Measurements from ENCODE around the gene PBLD.
"Not testable (repeated sequence)": the region's sequence is repeated elsewhere in the genome, so short reads cannot be mapped to it uniquely, and the experiment has no call there.

PBLD gene

DNA sequence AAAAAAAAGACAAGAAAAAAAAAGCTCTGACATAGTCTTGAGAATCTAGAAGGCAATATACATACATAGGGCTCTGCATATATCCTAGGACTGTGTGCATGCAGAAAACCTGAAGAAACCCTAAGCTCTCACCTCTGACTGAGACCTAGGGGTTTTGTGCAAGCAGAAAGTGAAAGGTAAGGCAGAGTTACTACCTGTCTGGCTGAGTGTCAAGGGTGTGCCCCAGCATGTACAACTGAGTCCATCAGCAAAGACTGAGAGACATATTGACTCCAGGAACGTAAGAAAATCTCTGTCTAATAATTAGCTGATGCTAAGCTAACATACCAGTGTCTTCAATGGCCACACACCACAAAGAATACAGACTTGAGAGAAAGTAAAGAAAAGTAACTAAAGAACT, 17.1 kb downstream of the PBLD start:
- TF ChIP-seq, protein P1, sequence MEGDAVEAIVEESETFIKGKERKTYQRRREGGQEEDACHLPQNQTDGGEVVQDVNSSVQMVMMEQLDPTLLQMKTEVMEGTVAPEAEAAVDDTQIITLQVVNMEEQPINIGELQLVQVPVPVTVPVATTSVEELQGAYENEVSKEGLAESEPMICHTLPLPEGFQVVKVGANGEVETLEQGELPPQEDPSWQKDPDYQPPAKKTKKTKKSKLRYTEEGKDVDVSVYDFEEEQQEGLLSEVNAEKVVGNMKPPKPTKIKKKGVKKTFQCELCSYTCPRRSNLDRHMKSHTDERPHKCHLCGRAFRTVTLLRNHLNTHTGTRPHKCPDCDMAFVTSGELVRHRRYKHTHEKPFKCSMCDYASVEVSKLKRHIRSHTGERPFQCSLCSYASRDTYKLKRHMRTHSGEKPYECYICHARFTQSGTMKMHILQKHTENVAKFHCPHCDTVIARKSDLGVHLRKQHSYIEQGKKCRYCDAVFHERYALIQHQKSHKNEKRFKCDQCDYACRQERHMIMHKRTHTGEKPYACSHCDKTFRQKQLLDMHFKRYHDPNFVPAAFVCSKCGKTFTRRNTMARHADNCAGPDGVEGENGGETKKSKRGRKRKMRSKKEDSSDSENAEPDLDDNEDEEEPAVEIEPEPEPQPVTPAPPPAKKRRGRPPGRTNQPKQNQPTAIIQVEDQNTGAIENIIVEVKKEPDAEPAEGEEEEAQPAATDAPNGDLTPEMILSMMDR (IDR thresholded peaks at IDR 0.05; ENCODE audit: borderline replicate concordance, insufficient read depth, low read depth, low read length), result no peak
- no peak overlapping the region for H3K4me3 ChIP-seq (ENCODE audit: low read depth, low read length)

DNA sequence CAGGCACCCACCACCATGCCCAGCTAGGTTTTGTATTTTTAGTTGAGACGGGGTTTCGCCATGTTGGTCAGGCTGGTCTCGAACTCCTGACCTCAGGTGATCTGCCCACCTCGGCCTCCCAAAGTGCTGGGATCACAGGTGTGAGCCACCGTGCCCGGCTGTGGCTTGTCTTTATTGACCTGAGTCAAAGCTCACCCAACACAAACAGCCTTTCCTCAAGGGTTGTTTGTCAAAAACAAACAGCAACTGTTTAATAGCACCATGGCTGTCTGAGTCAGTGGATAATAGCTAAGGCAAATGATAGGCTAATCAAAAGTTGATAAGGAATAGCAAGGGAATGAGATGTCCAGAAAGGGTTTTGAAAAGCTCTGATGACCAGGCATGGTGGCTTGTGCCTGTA, 17.8 kb downstream of the PBLD start:
- not testable (repeated sequence) for H3K4me3 ChIP-seq (ENCODE audit: low read depth, low read length)

DNA sequence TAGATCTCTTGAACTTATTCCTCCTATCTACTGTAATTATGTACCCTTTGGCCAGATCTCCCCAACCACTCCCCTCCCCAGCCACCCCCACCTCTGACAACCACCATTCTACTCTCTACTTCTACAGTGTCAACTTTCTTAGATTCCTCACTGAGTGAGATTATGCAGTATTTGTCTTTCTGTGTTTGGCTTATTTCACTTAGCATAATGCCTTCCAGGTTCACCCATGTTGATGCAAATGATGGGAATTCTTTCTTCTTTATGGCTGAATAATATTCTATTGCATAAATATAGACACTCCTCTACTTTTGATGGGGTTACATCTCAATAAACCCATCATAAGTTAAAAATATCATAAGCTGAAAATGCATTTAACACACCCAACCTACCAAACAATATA, 22.2 kb downstream of the PBLD start:
- TF ChIP-seq, protein P1 (IDR thresholded peaks at IDR 0.05; ENCODE audit: borderline replicate concordance, insufficient read depth, low read depth, low read length), result no peak
- H3K4me3 ChIP-seq (ENCODE audit: low read depth, low read length), result no peak overlapping the region

DNA sequence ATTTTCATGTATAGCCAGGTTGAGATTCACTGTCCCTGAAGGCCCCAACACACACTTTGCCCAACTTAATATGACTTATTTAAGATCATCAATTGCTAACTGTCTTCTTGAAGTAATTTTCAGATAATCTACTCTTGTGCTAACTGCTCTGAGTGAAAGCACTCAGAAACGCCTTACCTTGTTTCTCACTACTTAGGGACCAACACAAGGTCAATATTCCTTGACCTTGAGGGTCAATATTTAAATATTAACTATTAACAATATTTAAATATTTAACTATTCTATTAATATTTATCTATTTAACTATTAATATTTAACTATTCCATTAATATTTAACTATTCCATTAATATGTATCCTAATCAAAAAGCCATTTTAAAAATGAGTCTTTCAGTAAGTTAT, 26.9 kb downstream of the PBLD start:
- H3K4me3 ChIP-seq (ENCODE audit: low read depth, low read length), result no peak overlapping the region
- TF ChIP-seq, protein P1 (IDR thresholded peaks at IDR 0.05; ENCODE audit: borderline replicate concordance, insufficient read depth, low read depth, low read length), result no peak

DNA sequence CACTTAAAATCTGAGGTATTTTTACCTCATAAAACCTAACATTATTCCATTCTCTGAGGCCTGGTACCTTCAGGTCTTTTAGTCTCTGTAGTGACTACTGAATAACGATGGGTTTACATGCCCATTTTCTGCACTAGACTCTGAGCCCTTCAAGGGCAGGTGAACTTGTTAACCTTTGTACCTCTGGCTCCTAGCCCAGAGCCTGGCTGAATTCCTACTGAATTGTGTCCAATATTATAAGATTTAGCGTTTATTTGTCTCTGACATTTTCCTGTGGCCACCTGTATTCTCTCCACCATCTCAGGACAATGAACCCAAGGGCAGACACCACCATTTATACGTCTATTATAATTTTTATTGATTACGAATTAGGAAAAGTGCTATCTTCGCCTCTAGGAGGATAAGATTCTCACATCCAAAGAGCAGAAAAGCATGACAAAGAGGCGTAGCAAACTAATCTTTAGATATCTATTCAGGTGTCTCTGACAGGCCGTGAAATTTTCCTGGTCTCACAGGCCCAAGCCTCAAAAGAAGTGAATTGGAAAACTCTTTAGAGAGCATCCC, 28.8 kb downstream of the PBLD start:
- TF ChIP-seq, protein P1 (IDR thresholded peaks at IDR 0.05; ENCODE audit: borderline replicate concordance, insufficient read depth, low read depth, low read length), result no peak
- no peak overlapping the region for H3K4me3 ChIP-seq (ENCODE audit: low read depth, low read length)

DNA sequence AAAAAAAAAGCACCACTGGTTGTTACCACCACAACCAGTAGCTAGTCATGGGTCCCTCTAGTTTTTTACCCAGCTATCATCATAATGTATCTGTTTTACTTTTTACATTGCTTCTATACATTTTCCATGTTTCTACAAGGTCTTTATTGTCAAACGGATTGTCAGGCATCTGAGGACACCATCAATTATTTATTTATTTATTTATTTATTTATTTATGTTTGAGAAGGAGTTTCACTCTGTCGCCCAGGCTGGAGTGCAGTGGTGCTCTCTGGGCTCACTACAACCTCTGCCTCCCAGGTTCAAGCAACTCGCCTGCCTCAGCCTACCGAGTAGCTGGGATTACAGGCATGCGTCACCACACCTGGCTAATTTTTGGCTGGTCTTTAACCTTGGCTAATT, 29.9 kb downstream of the PBLD start:
- no peak overlapping the region for H3K4me3 ChIP-seq (ENCODE audit: low read depth, low read length)
- TF ChIP-seq, protein P1 (IDR thresholded peaks at IDR 0.05; ENCODE audit: borderline replicate concordance, insufficient read depth, low read depth, low read length), result no peak

DNA sequence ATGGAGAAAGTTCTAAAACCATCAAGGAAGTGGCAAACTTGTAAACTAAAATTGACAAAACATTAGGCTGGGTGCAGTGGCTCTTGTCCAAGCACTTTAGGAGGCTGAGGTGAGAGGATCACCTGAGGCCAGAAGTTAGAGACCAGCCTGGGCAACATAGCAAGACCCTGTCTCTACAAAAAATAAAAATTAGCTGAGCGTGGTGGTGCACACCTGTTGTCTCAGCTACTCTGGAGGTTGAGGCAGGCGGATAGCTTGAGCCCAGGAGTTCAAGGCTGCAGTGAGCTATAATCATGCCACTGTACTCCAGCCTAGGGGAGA, 30.3 kb downstream of the PBLD start:
- TF ChIP-seq, protein P1 (IDR thresholded peaks at IDR 0.05; ENCODE audit: borderline replicate concordance, insufficient read depth, low read depth, low read length), result no peak

More for the DNA sequence above, 30.3 kb downstream of the PBLD start:
- H3K4me3 ChIP-seq (ENCODE audit: low read depth, low read length), result no peak overlapping the region
